T-helper 9 cell (primary cell): ENCODE measurements around the gene RRH.

ENCODE experiments used
- DNase-seq: peaks from one replicate; pipeline ENCODE4 v3.0.0-alpha.2; 2020

Gene RRH

DNA sequence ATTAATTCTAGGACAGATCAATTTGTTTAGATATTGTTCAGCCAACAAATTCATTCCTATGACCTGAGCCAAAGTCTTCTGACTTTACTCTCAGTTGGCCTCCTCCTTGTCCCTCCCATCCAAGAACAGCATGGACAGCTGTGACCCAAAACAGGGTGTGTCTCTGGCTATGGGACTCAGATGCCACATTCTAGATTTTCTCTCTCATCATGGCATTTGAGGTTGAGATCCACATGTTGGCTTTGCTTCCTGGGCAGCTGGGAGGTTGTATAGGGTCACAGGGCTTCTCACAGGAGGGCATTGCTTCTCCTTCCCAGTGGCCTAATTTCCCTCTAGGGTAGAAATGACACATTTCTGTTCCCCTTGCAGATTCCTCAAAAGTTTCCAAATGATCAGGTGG lies 62.3 kb downstream of the RRH start:
- DNase-seq: no peak
